B cell (primary cell): Measurements from ENCODE around the gene NUDT4.

Source experiments
- CTCF ChIP-seq: fragments of 200-600 bp; IDR thresholded peaks from one replicate; pipeline ENCODE4 v1.8.0; 2022; ENCODE audit warnings: antibody characterized with exemption, mild to moderate bottlenecking
- EZH2 ChIP-seq: IDR thresholded peaks from 2 replicates; pipeline ENCODE4 v1.6.1; 2012; ENCODE audit warnings: borderline replicate concordance, low read depth, mild to moderate bottlenecking, moderate library complexity, low read length; ENCODE audit not compliant: insufficient read depth, poor library complexity, severe bottlenecking

GRCh38 chr12:93363841-93364297 lies 13.9 kb upstream of the NUDT4 start:
- no peak for TF ChIP-seq CTCF
- no peak for TF ChIP-seq EZH2
